Measurements from ENCODE around the gene RXFP4. TPM values are rescaled to one million over a fixed set of nuclear protein-coding genes. Genes with fewer than 3 reads are reported as not detected.

Gene RXFP4
- total and polyA plus RNA-seq, 9 of the 15 experiments (the other 6 are each of a cell fraction or from before 2014, with no cell fraction given) = 0.64 TPM; not detected in 8

DNA sequence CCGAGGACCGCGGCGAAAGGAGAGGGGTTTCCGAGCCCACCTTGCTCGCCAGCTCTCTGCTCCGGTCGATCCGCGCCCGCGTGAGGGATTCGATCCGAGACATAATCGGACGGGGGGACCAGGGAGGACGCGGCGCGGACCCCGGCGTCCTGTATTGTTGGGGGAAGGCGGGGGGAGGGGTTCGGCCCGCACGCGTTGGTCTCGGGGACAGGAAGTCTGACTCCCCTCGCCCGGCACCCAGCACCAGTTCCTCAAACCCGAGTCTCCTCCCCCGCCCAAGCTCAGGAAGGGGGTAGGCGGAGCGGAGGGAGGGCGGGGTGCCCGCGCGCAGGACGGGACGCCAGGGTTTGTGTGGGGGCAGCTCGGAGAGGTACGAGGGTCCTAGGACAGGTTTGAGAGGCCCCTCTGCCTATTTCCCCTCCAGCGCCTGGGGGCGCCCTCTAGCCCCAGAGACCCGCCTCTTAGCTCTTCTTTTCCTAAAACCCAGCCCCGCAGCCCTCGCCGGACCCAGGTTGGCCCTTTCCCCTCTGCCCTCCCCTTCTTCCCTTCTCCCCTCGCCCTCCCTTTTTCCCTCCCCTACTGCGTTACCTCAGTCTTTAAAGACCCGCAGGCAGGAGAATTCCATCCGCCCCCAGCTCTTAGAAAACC is 37.0 kb downstream of the RXFP4 start, which contains the start of gene ARHGEF2 (continued):
- TF ChIP-seq NBN (IDR thresholded peaks at IDR 0.05; ENCODE audit: low read depth) = no peak
- no peak for TF ChIP-seq FUS (optimal IDR thresholded peaks at IDR 0.05; ENCODE audit: low read depth, low read length)
- TF ChIP-seq POLR2A (conservative IDR thresholded peaks at IDR 0.05) = peak; percentile 78
- peak; percentile 17 for TF ChIP-seq CTCFL (IDR thresholded peaks at IDR 0.05; ENCODE audit: borderline replicate concordance, insufficient read depth, low read depth, low read length, poor library complexity, severe bottlenecking)
- TF ChIP-seq, protein P1, sequence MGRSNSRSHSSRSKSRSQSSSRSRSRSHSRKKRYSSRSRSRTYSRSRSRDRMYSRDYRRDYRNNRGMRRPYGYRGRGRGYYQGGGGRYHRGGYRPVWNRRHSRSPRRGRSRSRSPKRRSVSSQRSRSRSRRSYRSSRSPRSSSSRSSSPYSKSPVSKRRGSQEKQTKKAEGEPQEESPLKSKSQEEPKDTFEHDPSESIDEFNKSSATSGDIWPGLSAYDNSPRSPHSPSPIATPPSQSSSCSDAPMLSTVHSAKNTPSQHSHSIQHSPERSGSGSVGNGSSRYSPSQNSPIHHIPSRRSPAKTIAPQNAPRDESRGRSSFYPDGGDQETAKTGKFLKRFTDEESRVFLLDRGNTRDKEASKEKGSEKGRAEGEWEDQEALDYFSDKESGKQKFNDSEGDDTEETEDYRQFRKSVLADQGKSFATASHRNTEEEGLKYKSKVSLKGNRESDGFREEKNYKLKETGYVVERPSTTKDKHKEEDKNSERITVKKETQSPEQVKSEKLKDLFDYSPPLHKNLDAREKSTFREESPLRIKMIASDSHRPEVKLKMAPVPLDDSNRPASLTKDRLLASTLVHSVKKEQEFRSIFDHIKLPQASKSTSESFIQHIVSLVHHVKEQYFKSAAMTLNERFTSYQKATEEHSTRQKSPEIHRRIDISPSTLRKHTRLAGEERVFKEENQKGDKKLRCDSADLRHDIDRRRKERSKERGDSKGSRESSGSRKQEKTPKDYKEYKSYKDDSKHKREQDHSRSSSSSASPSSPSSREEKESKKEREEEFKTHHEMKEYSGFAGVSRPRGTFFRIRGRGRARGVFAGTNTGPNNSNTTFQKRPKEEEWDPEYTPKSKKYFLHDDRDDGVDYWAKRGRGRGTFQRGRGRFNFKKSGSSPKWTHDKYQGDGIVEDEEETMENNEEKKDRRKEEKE (IDR thresholded peaks at IDR 0.05; ENCODE audit: borderline replicate concordance in 1 of 2, control insufficient read depth in 1 of 2, low read depth in 2 of 2, low read length in 1 of 2) = no peak
- TF ChIP-seq KLF10 (CRISPR knock-in tag; IDR thresholded peaks at IDR 0.05) = no peak
- TF ChIP-seq PML (IDR thresholded peaks at IDR 0.05; ENCODE audit: low read length) = peak; percentile 14; the same call in 1 of the 2 replicates
- no peak for TF ChIP-seq ZNF184 (CRISPR knock-in tag; IDR thresholded peaks at IDR 0.05)
- no peak for TF ChIP-seq NR4A1 (CRISPR knock-in tag; IDR thresholded peaks at IDR 0.05)
- TF ChIP-seq NR4A1 (tag; IDR thresholded peaks at IDR 0.05) = no peak
- TF ChIP-seq SIRT6 (IDR thresholded peaks at IDR 0.05; ENCODE audit: low read depth, low read length) = no peak
- TF ChIP-seq ETS1 (conservative IDR thresholded peaks at IDR 0.05; ENCODE audit: control insufficient read depth, low read depth, low read length) = peak; percentile 64; the same call in 1 of the 2 replicates
- TF ChIP-seq TAF15 (IDR thresholded peaks at IDR 0.05; ENCODE audit: low read depth, low read length) = no peak
- TF ChIP-seq, protein P2, sequence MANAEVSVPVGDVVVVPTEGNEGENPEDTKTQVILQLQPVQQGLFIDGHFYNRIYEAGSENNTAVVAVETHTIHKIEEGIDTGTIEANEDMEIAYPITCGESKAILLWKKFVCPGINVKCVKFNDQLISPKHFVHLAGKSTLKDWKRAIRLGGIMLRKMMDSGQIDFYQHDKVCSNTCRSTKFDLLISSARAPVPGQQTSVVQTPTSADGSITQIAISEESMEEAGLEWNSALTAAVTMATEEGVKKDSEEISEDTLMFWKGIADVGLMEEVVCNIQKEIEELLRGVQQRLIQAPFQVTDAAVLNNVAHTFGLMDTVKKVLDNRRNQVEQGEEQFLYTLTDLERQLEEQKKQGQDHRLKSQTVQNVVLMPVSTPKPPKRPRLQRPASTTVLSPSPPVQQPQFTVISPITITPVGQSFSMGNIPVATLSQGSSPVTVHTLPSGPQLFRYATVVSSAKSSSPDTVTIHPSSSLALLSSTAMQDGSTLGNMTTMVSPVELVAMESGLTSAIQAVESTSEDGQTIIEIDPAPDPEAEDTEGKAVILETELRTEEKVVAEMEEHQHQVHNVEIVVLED (CRISPR knock-in tag; IDR thresholded peaks at IDR 0.05) = no peak
- no peak for TF ChIP-seq FOS (IDR thresholded peaks at IDR 0.05; ENCODE audit: extremely low read depth, insufficient read length)
- TF ChIP-seq HOXB6 (CRISPR knock-in tag; IDR thresholded peaks at IDR 0.05; ENCODE audit: borderline replicate concordance) = no peak
- peak; percentile 39 to 72; a peak in 2 of 4 replicates for TF ChIP-seq SIN3A (IDR thresholded peaks at IDR 0.05; ENCODE audit: borderline replicate concordance in 2 of 2, control insufficient read depth in 1 of 2, low read depth in 2 of 2, low read length in 2 of 2)
- TF ChIP-seq, protein P3, sequence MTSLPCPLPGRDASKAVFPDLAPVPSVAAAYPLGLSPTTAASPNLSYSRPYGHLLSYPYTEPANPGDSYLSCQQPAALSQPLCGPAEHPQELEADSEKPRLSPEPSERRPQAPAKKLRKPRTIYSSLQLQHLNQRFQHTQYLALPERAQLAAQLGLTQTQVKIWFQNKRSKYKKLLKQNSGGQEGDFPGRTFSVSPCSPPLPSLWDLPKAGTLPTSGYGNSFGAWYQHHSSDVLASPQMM (CRISPR knock-in tag; IDR thresholded peaks at IDR 0.05) = no peak
- 0 out of 2 replicates have a peak, but pooled peaks have one; percentile 67 for TF ChIP-seq LCOR (CRISPR knock-in tag; IDR thresholded peaks at IDR 0.05)
